ENCODE results near the gene ZBTB7C.

The ZBTB7C gene

GRCh38 chr18:48021273-48021914 lies 387.8 kb downstream of the ZBTB7C start:
- TF ChIP-seq, protein P1, sequence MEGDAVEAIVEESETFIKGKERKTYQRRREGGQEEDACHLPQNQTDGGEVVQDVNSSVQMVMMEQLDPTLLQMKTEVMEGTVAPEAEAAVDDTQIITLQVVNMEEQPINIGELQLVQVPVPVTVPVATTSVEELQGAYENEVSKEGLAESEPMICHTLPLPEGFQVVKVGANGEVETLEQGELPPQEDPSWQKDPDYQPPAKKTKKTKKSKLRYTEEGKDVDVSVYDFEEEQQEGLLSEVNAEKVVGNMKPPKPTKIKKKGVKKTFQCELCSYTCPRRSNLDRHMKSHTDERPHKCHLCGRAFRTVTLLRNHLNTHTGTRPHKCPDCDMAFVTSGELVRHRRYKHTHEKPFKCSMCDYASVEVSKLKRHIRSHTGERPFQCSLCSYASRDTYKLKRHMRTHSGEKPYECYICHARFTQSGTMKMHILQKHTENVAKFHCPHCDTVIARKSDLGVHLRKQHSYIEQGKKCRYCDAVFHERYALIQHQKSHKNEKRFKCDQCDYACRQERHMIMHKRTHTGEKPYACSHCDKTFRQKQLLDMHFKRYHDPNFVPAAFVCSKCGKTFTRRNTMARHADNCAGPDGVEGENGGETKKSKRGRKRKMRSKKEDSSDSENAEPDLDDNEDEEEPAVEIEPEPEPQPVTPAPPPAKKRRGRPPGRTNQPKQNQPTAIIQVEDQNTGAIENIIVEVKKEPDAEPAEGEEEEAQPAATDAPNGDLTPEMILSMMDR (IDR thresholded peaks at IDR 0.05; ENCODE audit: insufficient read depth, low read length, poor library complexity, severe bottlenecking), result no peak
- no peak for TF ChIP-seq EZH2phosphoT487 (conservative IDR thresholded peaks at IDR 0.05; ENCODE audit: low read length)
- Histone ChIP-seq H3K27me3 (ENCODE audit: low read length) (no peaks in the 10 kb centered on the region), H3K9me3 (ENCODE audit: insufficient read depth, low read length) (no peaks in the 10 kb centered on the region), H4K20me1 (ENCODE audit: low read depth, low read length) (no peaks in the 10 kb centered on the region), H3K4me2 (ENCODE audit: low read depth, low read length, poor library complexity, severe bottlenecking) (no peak overlapping the region), H3K4me3 (ENCODE audit: insufficient read depth, low read length, poor library complexity, severe bottlenecking) (no peak overlapping the region), H3K27ac (ENCODE audit: low read depth, low read length) (no peak overlapping the region), H3K9ac (ENCODE audit: low read length) (no peak overlapping the region), H3K9me2 (replicated peaks; ENCODE audit: insufficient read depth, low read length) (no peaks in the 10 kb centered on the region), H3F3A (ENCODE audit: insufficient read depth) (no peaks in the 10 kb centered on the region), H3K79me2 (ENCODE audit: insufficient read depth, low read length) (no peaks in the 10 kb centered on the region), H2AFZ (ENCODE audit: low read depth, low read length, severe bottlenecking) (no peak overlapping the region), H3K36me3 (ENCODE audit: low read length) (no peaks in the 10 kb centered on the region)

DNA sequence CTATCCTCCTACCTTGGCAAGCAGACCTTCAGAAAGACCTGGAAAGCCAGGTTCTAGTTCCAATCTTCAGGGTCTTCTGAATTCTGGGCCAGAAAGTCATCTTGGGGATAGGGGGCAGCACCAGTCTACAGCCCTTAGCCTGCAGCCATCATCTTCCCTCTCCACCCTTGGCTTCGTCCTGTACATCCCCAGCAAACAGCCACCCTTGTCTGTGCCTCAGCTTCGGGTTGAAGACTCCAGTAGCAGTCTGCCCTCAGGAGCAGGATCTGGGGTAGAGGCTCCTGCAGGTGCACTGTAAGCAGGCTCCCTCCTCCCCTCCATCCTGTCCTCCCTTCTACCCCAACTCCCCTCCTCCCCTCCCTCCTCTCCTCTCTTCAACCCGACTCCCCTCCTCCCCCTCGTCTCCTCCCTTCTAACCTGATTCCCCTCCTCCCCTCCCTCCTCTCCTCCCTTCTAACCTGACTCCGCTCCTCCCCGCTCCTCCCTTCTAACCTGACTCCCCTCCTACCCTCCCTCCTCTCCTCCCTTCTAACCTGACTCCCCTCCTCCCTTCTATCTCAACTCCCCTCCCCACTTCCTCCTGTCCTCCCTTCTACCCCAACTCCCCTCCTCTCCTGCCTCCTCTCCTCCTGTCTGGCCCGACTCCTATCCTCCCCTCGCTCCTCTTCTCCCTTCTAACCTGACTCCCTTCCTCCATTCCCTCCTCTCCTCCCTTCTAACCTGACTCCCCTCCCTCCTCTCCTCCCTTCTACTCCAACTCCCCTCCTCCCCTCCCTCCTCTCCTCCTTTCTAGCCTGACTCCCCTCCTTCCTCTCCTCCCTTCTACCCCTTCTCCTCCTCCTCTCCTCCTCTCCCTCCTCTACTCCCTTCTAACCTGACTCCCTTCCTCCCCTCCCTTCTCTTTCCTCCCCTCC lies 388.6 kb downstream of the ZBTB7C start:
- no peaks in the 10 kb centered on the region for H3K79me2 ChIP-seq (ENCODE audit: insufficient read depth, low read length)
- no peaks in the 10 kb centered on the region for H3K9me2 ChIP-seq (replicated peaks; ENCODE audit: insufficient read depth, low read length)
- no peak overlapping the region for H3K4me3 ChIP-seq (ENCODE audit: insufficient read depth, low read length, poor library complexity, severe bottlenecking)
- no peak overlapping the region for H2AFZ ChIP-seq (ENCODE audit: low read depth, low read length, severe bottlenecking)
- no peaks in the 10 kb centered on the region for H3K9me3 ChIP-seq (ENCODE audit: insufficient read depth, low read length)
- no peak overlapping the region for H3K4me2 ChIP-seq (ENCODE audit: low read depth, low read length, poor library complexity, severe bottlenecking)
- TF ChIP-seq, protein P1 (IDR thresholded peaks at IDR 0.05; ENCODE audit: insufficient read depth, low read length, poor library complexity, severe bottlenecking), result no peak
- TF ChIP-seq EZH2phosphoT487 (conservative IDR thresholded peaks at IDR 0.05; ENCODE audit: low read length), result no peak
- no peaks in the 10 kb centered on the region for H4K20me1 ChIP-seq (ENCODE audit: low read depth, low read length)
- H3K27ac ChIP-seq (ENCODE audit: low read depth, low read length), result no peak overlapping the region
- no peak overlapping the region for H3K9ac ChIP-seq (ENCODE audit: low read length)
- H3F3A ChIP-seq (ENCODE audit: insufficient read depth), result no peaks in the 10 kb centered on the region
- H3K27me3 ChIP-seq (ENCODE audit: low read length), result no peaks in the 10 kb centered on the region
- no peaks in the 10 kb centered on the region for H3K36me3 ChIP-seq (ENCODE audit: low read length)

GRCh38 chr18:48019557-48020325 lies 389.4 kb downstream of the ZBTB7C start:
- Histone ChIP-seq H3K4me2 (ENCODE audit: low read depth, low read length, poor library complexity, severe bottlenecking) (no peak overlapping the region), H2AFZ (ENCODE audit: low read depth, low read length, severe bottlenecking) (no peak overlapping the region), H4K20me1 (ENCODE audit: low read depth, low read length) (no peaks in the 10 kb centered on the region), H3K79me2 (ENCODE audit: insufficient read depth, low read length) (no peaks in the 10 kb centered on the region), H3K9me3 (ENCODE audit: insufficient read depth, low read length) (no peaks in the 10 kb centered on the region), H3F3A (ENCODE audit: insufficient read depth) (no peaks in the 10 kb centered on the region), H3K27me3 (ENCODE audit: low read length) (no peaks in the 10 kb centered on the region), H3K27ac (ENCODE audit: low read depth, low read length) (no peak overlapping the region), H3K9ac (ENCODE audit: low read length) (no peak overlapping the region), H3K36me3 (ENCODE audit: low read length) (no peaks in the 10 kb centered on the region), H3K4me3 (ENCODE audit: insufficient read depth, low read length, poor library complexity, severe bottlenecking) (no peak overlapping the region), H3K9me2 (replicated peaks; ENCODE audit: insufficient read depth, low read length) (no peaks in the 10 kb centered on the region)
- TF ChIP-seq, protein P1 (IDR thresholded peaks at IDR 0.05; ENCODE audit: insufficient read depth, low read length, poor library complexity, severe bottlenecking), result no peak
- TF ChIP-seq EZH2phosphoT487 (conservative IDR thresholded peaks at IDR 0.05; ENCODE audit: low read length), result no peak

Data from SU-DHL-6 (cell line).